IMR-90 (cell line): ENCODE results near the gene ABHD18. TPM values are rescaled to one million over a fixed set of nuclear protein-coding genes. Genes with fewer than 3 reads are reported as not detected.

Experiments used
- ATAC-seq: fragments of 200-7000 bp; cut with Tn5 transposase; 2 replicates; pipeline ENCODE4 v1.9.1; 2020; ENCODE audit warnings: low read depth, mild to moderate bottlenecking, moderate library complexity
- BruUV-seq: library from RNA; stranded (reverse); fragments of 400-500 nt; replicated peaks from 2 replicates; lab custom pipeline; 2021; lab: Mats Ljungman, UMichigan
- CTCF ChIA-PET: fragments of 300-600 bp; formaldehyde crosslinking; extraction: SDS; loops from one replicate; lab custom pipeline; 2021; ENCODE audit warnings: antibody characterized with exemption; lab: Yijun Ruan, JAX
- POLR2A ChIA-PET: fragments of 300-600 bp; sonication (Branson Sonifier 250); formaldehyde crosslinking; loops from one replicate; lab custom pipeline; 2022; ENCODE audit warnings: antibody characterized with exemption; ENCODE audit not compliant: unreplicated experiment; lab: Charles Lee
- DNase-seq: peaks from one replicate; pipeline ENCODE4 v3.0.0; 2013
- H2AFZ ChIP-seq: replicated peaks from 2 replicates; pipeline ENCODE3; 2013; ENCODE audit warnings: low read length, mild to moderate bottlenecking; ENCODE audit not compliant: poor library complexity
- H2AK5ac ChIP-seq: 2 replicates; pipeline ENCODE4 v1.6.1; 2013; ENCODE audit warnings: low read depth, low read length, inconsistent platforms
- H2AK9ac ChIP-seq: replicated peaks from 2 replicates; pipeline ENCODE3; 2013; ENCODE audit warnings: mild to moderate bottlenecking, low read depth, low read length, moderate library complexity; ENCODE audit not compliant: poor library complexity
- H2BK120ac ChIP-seq: 2 replicates; pipeline ENCODE4 v1.6.1; 2013; ENCODE audit warnings: low read depth, low read length, inconsistent platforms
- H2BK15ac ChIP-seq: 3 replicates; pipeline ENCODE4 v1.6.1; 2013; ENCODE audit warnings: low read depth, low read length, inconsistent platforms
- H2BK20ac ChIP-seq: 2 replicates; pipeline ENCODE4 v1.6.1; 2013; ENCODE audit warnings: low read depth, mild to moderate bottlenecking, inconsistent platforms, low read length, moderate library complexity
- H2BK5ac ChIP-seq: 2 replicates; pipeline ENCODE4 v1.6.1; 2013; ENCODE audit warnings: mild to moderate bottlenecking, low read depth, low read length, inconsistent platforms; ENCODE audit not compliant: poor library complexity, severe bottlenecking
- H3K14ac ChIP-seq: replicated peaks from 2 replicates; pipeline ENCODE4 v1.6.1; 2013; ENCODE audit warnings: low read depth, low read length, inconsistent platforms
- H3K18ac ChIP-seq: 2 replicates; pipeline ENCODE4 v1.6.1; 2013; ENCODE audit warnings: low read depth, low read length, control low read depth
- H3K23ac ChIP-seq: 2 replicates; pipeline ENCODE4 v1.6.1; 2013; ENCODE audit warnings: low read depth, low read length, inconsistent platforms
- H3K27ac ChIP-seq: 2 replicates; pipeline ENCODE4 v1.5.1; 2013; ENCODE audit warnings: mild to moderate bottlenecking, control low read depth, low read length; ENCODE audit not compliant: insufficient read depth
- H3K27me3 ChIP-seq: 2 replicates; pipeline ENCODE4 v1.6.1; 2013; ENCODE audit warnings: low read length; ENCODE audit not compliant: control insufficient read depth, insufficient read depth
- H3K36me3 ChIP-seq: 2 replicates; pipeline ENCODE4 v1.6.1; 2013; ENCODE audit warnings: low read length, mixed read lengths; ENCODE audit not compliant: control insufficient read depth, insufficient read depth
- H3K4ac ChIP-seq: 2 replicates; pipeline ENCODE4 v1.6.1; 2013; ENCODE audit warnings: low read depth, low read length, inconsistent platforms
- H3K4me1 ChIP-seq: 2 replicates; pipeline ENCODE4 v1.6.1; 2013; ENCODE audit warnings: low read length, mixed read lengths; ENCODE audit not compliant: control insufficient read depth, insufficient read depth
- H3K4me2 ChIP-seq: 2 replicates; pipeline ENCODE4 v1.6.1; 2013; ENCODE audit warnings: low read depth, mild to moderate bottlenecking, control low read depth, low read length, moderate library complexity
- H3K4me3 ChIP-seq: 2 replicates; pipeline ENCODE4 v1.5.1; 2013; ENCODE audit warnings: low read depth, mild to moderate bottlenecking, control low read depth, low read length, moderate library complexity; ENCODE audit not compliant: insufficient read depth
- H3K56ac ChIP-seq: 2 replicates; pipeline ENCODE4 v1.6.1; 2013; ENCODE audit warnings: low read length, inconsistent platforms; ENCODE audit not compliant: insufficient read depth; ENCODE audit errors: extremely low read depth
- H3K79me1 ChIP-seq, 2 experiments: 2 replicates each; pipeline ENCODE4 v1.6.1; 2013; ENCODE audit warnings: low read length in 2 of 2, inconsistent platforms in 1 of 2, low read depth in 1 of 2
- H3K9ac ChIP-seq: 2 replicates; pipeline ENCODE4 v1.6.1; 2013; ENCODE audit warnings: low read depth, low read length, control low read depth
- H3K9me1 ChIP-seq: 2 replicates; pipeline ENCODE4 v1.6.1; 2013; ENCODE audit warnings: low read length, inconsistent platforms; ENCODE audit not compliant: insufficient read depth
- H3K9me3 ChIP-seq: 2 replicates; pipeline ENCODE4 v1.6.1; 2013; ENCODE audit warnings: low read length; ENCODE audit not compliant: control insufficient read depth, insufficient read depth
- H4K20me1 ChIP-seq: 2 replicates; pipeline ENCODE4 v1.6.1; 2013; ENCODE audit warnings: low read length, inconsistent platforms; ENCODE audit not compliant: insufficient read depth
- H4K5ac ChIP-seq: 2 replicates; pipeline ENCODE4 v1.6.1; 2013; ENCODE audit warnings: mild to moderate bottlenecking, low read depth, low read length, control low read depth
- H4K8ac ChIP-seq, 2 experiments: 2 replicates each; pipeline ENCODE4 v1.6.1; 2013; ENCODE audit warnings: low read depth in 2 of 2, low read length in 2 of 2, control low read depth in 1 of 2, inconsistent platforms in 1 of 2
- H4K91ac ChIP-seq: 2 replicates; pipeline ENCODE4 v1.6.1; 2013; ENCODE audit warnings: low read depth, low read length, inconsistent platforms; ENCODE audit not compliant: insufficient read depth
- BHLHE40 ChIP-seq: fragments of 150-350 bp; IDR thresholded peaks from 2 replicates; pipeline ENCODE4 v1.6.1; 2016; ENCODE audit warnings: mild to moderate bottlenecking, low read depth, low read length
- CEBPB ChIP-seq: IDR thresholded peaks from 2 replicates; pipeline ENCODE4 v1.6.1; 2012; ENCODE audit warnings: low read depth, low read length, improper control_type of control experiment
- CHD1 ChIP-seq: IDR thresholded peaks from 2 replicates; pipeline ENCODE4 v1.6.1; 2012; ENCODE audit warnings: low read depth, low read length, improper control_type of control experiment
- FOS ChIP-seq: fragments of 150-350 bp; IDR thresholded peaks from 2 replicates; pipeline ENCODE4 v1.6.1; 2016; ENCODE audit warnings: low read depth, low read length
- MAFK ChIP-seq: IDR thresholded peaks from 2 replicates; pipeline ENCODE4 v1.6.1; 2012; ENCODE audit warnings: low read depth, low read length, improper control_type of control experiment
- MAZ ChIP-seq: IDR thresholded peaks from 2 replicates; pipeline ENCODE4 v1.6.1; 2012; ENCODE audit warnings: low read depth, mild to moderate bottlenecking, low read length, improper control_type of control experiment, moderate library complexity, borderline replicate concordance
- MXI1 ChIP-seq: IDR thresholded peaks from 2 replicates; pipeline ENCODE4 v1.6.1; 2012; ENCODE audit warnings: low read depth, mild to moderate bottlenecking, low read length, moderate library complexity, borderline replicate concordance
- NFE2L2 ChIP-seq: fragments of 150-350 bp; IDR thresholded peaks from 2 replicates; pipeline ENCODE4 v1.6.1; 2016; ENCODE audit warnings: low read depth, mild to moderate bottlenecking, low read length
- POLR2A ChIP-seq: IDR thresholded peaks from 2 replicates; pipeline ENCODE4 v1.6.1; 2012; ENCODE audit warnings: mild to moderate bottlenecking, low read depth, low read length
- RAD21 ChIP-seq: IDR thresholded peaks from 2 replicates; pipeline ENCODE4 v1.6.1; 2012; ENCODE audit warnings: low read length, improper control_type of control experiment
- RCOR1 ChIP-seq: IDR thresholded peaks from 2 replicates; pipeline ENCODE4 v1.6.1; 2012; ENCODE audit warnings: mild to moderate bottlenecking, low read length, improper control_type of control experiment; ENCODE audit not compliant: insufficient replicate concordance
- RFX5 ChIP-seq: IDR thresholded peaks from 2 replicates; pipeline ENCODE4 v1.8.0; 2012; ENCODE audit warnings: low read depth, mild to moderate bottlenecking, low read length, moderate library complexity
- SMC3 ChIP-seq: fragments of 150-350 bp; IDR thresholded peaks from 2 replicates; pipeline ENCODE4 v1.6.1; 2016; ENCODE audit warnings: low read depth, mild to moderate bottlenecking, antibody characterized with exemption, low read length, moderate library complexity
- WGBS, 2 experiments: methylation state at CpG; one replicate each; pipeline versions ENCODE4 v1.1.5 to v1.1.7; 2013; ENCODE audit warnings: missing lambda C conversion rate in 2 of 2; ENCODE audit not compliant: insufficient read length in 1 of 2; ENCODE audit errors: extremely low coverage in 2 of 2; 5-methylcytosine and 5-hydroxymethylcytosine counted together
- dilution Hi-C: fragments of 300-500 bp; cut with HindIII; formaldehyde crosslinking; loops from one replicate; pipeline ENCODE4 v1.14.3; 2018; ENCODE audit warnings: low sequenced_read_pairs; ENCODE audit not compliant: unreplicated experiment
- in situ Hi-C: fragments of 300-500 bp; cut with MboI; formaldehyde crosslinking; loops from 3 replicates; pipeline ENCODE4 v1.14.3; 2019; ENCODE audit warnings: low sequenced_read_pairs, inconsistent platforms, mixed read lengths
- intact Hi-C: fragments of 100-400 bp; cut with micrococcal nuclease; formaldehyde crosslinking; loops from 2 replicates; pipeline ENCODE4 v1.10.0; 2022
- polyA plus RNA-seq, 3 experiments: library from polyadenylated mRNA; depleted of rRNA; stranded (reverse); fragments of >200 nt; gene quantifications; 2 replicates each; pipeline ENCODE4 v1.2.3, GENCODE V29; 2012; ENCODE audit warnings: low replicate concordance in 1 of 3
- total RNA-seq: library from RNA; depleted of rRNA; stranded (reverse); fragments of >200 nt; gene quantifications from 2 replicates; pipeline ENCODE4 v1.2.3, GENCODE V29; 2012
- TF ChIP-seq, protein P1 (sequence below): conservative IDR thresholded peaks from 2 replicates; pipeline ENCODE4 v1.5.1; 2012; ENCODE audit warnings: mild to moderate bottlenecking, low read depth, low read length, improper control_type of control experiment
- TF ChIP-seq, protein P2 (sequence below): fragments of 150-350 bp; IDR thresholded peaks from 2 replicates; pipeline ENCODE4 v1.6.1; 2016; ENCODE audit warnings: low read depth, mild to moderate bottlenecking, low read length, moderate library complexity, borderline replicate concordance
- TF ChIP-seq, protein P3 (sequence below): fragments of 150-350 bp; IDR thresholded peaks from 2 replicates; pipeline ENCODE4 v1.6.1; 2017; ENCODE audit warnings: mild to moderate bottlenecking, antibody characterized with exemption, low read length, low read depth

ABHD18 gene
- total and polyA plus RNA-seq, 2 of the 4 experiments (the other 2 are of a cell fraction) = 2.4 to 4.3 TPM

DNA sequence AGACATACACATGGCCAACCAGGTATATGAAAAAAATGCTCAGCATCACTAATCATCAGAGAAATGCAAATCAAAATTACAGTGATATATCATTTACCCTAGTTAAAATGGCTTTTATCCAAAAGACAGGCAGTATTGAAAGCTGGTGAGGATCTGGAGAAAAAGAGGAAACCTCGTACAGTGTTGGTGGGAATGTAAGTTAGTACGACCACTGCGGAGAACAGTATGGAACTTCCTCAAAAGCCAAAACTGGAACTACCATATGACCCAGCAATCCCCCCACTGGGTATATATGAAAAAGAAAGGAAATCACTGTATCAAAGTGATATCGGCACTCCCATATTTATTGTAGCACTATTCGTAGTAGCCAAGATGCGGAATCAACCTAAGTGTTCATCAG is 23.4 kb downstream of the ABHD18 start:
- no peak overlapping the region for H2AFZ ChIP-seq
- no peak overlapping the region for H3K56ac ChIP-seq
- H3K9me3 ChIP-seq = no peaks in the 10 kb centered on the region
- TF ChIP-seq, protein P1, sequence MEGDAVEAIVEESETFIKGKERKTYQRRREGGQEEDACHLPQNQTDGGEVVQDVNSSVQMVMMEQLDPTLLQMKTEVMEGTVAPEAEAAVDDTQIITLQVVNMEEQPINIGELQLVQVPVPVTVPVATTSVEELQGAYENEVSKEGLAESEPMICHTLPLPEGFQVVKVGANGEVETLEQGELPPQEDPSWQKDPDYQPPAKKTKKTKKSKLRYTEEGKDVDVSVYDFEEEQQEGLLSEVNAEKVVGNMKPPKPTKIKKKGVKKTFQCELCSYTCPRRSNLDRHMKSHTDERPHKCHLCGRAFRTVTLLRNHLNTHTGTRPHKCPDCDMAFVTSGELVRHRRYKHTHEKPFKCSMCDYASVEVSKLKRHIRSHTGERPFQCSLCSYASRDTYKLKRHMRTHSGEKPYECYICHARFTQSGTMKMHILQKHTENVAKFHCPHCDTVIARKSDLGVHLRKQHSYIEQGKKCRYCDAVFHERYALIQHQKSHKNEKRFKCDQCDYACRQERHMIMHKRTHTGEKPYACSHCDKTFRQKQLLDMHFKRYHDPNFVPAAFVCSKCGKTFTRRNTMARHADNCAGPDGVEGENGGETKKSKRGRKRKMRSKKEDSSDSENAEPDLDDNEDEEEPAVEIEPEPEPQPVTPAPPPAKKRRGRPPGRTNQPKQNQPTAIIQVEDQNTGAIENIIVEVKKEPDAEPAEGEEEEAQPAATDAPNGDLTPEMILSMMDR = no peak
- TF ChIP-seq, protein P2, sequence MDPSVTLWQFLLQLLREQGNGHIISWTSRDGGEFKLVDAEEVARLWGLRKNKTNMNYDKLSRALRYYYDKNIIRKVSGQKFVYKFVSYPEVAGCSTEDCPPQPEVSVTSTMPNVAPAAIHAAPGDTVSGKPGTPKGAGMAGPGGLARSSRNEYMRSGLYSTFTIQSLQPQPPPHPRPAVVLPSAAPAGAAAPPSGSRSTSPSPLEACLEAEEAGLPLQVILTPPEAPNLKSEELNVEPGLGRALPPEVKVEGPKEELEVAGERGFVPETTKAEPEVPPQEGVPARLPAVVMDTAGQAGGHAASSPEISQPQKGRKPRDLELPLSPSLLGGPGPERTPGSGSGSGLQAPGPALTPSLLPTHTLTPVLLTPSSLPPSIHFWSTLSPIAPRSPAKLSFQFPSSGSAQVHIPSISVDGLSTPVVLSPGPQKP = no peak
- TF ChIP-seq MAFK = no peak
- no peak for TF ChIP-seq SMC3
- no peak for TF ChIP-seq RCOR1
- no peak for TF ChIP-seq RAD21
- no peak for TF ChIP-seq MXI1
- TF ChIP-seq BHLHE40 = no peak
- no peak for TF ChIP-seq CEBPB
- no peak for TF ChIP-seq POLR2A
- no peak for TF ChIP-seq CHD1
- TF ChIP-seq MAZ = no peak
- TF ChIP-seq, protein P3, sequence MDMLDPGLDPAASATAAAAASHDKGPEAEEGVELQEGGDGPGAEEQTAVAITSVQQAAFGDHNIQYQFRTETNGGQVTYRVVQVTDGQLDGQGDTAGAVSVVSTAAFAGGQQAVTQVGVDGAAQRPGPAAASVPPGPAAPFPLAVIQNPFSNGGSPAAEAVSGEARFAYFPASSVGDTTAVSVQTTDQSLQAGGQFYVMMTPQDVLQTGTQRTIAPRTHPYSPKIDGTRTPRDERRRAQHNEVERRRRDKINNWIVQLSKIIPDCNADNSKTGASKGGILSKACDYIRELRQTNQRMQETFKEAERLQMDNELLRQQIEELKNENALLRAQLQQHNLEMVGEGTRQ = no peak
- TF ChIP-seq RFX5 = no peak
- no peak for TF ChIP-seq NFE2L2
- TF ChIP-seq FOS = no peak
- H3K79me1 ChIP-seq = no peaks in the 10 kb centered on the region
- in situ Hi-C loops = no loop called here
- H3K4me3 ChIP-seq = no peak overlapping the region
- no TSS peak for BruUV-seq
- intact Hi-C loops = no loop called here
- no peak overlapping the region for H4K5ac ChIP-seq
- H3K18ac ChIP-seq = no peak overlapping the region
- H4K20me1 ChIP-seq = no peaks in the 10 kb centered on the region
- H4K91ac ChIP-seq = no peak overlapping the region
- ATAC-seq (no peak), DNase-seq (no peak)
- no peak overlapping the region for H2BK120ac ChIP-seq
- no peak overlapping the region for H4K8ac ChIP-seq
- no peak overlapping the region for H3K4me2 ChIP-seq
- H3K9me1 ChIP-seq = no peaks in the 10 kb centered on the region
- ChIA-PET POLR2A (no interaction called here), CTCF (no interaction called here)
- H3K14ac ChIP-seq = no peak overlapping the region
- H3K27ac ChIP-seq = no peak overlapping the region
- H3K36me3 ChIP-seq = peaks cover 3% of the 10 kb centered on the region; the same call in 1 of the 2 replicates
- no CpG with 5 or more reads among the region's 6 CpGs for WGBS, 2 experiments
- no peak overlapping the region for H2BK5ac ChIP-seq
- H3K27me3 ChIP-seq = no peaks in the 10 kb centered on the region
- no peaks in the 10 kb centered on the region for H3K4me1 ChIP-seq
- H2BK20ac ChIP-seq = no peak overlapping the region
- no peak overlapping the region for H3K4ac ChIP-seq
- dilution Hi-C loops = no loop called here
- no peak overlapping the region for H2BK15ac ChIP-seq
- no peak overlapping the region for H3K23ac ChIP-seq
- H2AK5ac ChIP-seq = no peak overlapping the region
- H3K9ac ChIP-seq = no peak overlapping the region
- no peak overlapping the region for H2AK9ac ChIP-seq
